Lung (tissue), 12 donors: ENCODE measurements around the gene CNKSR3. TPM values are rescaled to one million over a fixed set of nuclear protein-coding genes. Genes with fewer than 3 reads are reported as not detected.
A peak's percentile ranks its signal among the peaks of the same experiment; 100 is the strongest.

Experiments used
- ATAC-seq: fragments of 200-7000 bp; cut with Tn5 transposase; one replicate; pipeline ENCODE4 v1.9.1; 2020; ENCODE audit warnings: moderate number of reproducible peaks; ENCODE audit not compliant: insufficient read depth, low FRiP score
- DNase-seq, 3 donors: peaks; one replicate each; pipeline ENCODE4 v3.0.0-alpha.2; 2013 to 2017
- H3K27ac ChIP-seq, 2 donors: one replicate each; pipeline ENCODE4 v1.5.1; 2013; ENCODE audit warnings: mild to moderate bottlenecking in 2 of 2, moderate library complexity in 2 of 2, control low read depth in 1 of 2, inconsistent platforms in 1 of 2, low read depth in 1 of 2, low read length in 1 of 2
- H3K27me3 ChIP-seq, 3 donors: one replicate each; pipeline ENCODE4 v1.5.1; 2013; ENCODE audit warnings: low read length in 2 of 3; ENCODE audit not compliant: control insufficient read depth in 3 of 3, insufficient read depth in 3 of 3
- H3K36me3 ChIP-seq, 4 donors: one replicate each; pipeline ENCODE4 v1.5.1; 2013; ENCODE audit warnings: low read length in 4 of 4, mild to moderate bottlenecking in 1 of 4, moderate library complexity in 1 of 4; ENCODE audit not compliant: control insufficient read depth in 4 of 4, insufficient read depth in 4 of 4
- H3K4me1 ChIP-seq, 5 donors: one replicate each; pipeline ENCODE4 v1.5.1; 2013; ENCODE audit warnings: low read length in 5 of 5, mild to moderate bottlenecking in 2 of 5, moderate library complexity in 1 of 5; ENCODE audit not compliant: control insufficient read depth in 5 of 5, insufficient read depth in 5 of 5
- H3K4me3 ChIP-seq: one replicate; pipeline ENCODE4 v1.5.1; 2013; ENCODE audit warnings: mild to moderate bottlenecking, control low read depth, moderate library complexity
- H3K9ac ChIP-seq, 2 donors: one replicate each; pipeline ENCODE4 v1.5.1; 2013; ENCODE audit warnings: low read length in 2 of 2, control low read depth in 1 of 2; ENCODE audit not compliant: insufficient read depth in 1 of 2
- H3K9me3 ChIP-seq, 4 donors: one replicate each; pipeline ENCODE4 v1.5.1; 2013; ENCODE audit warnings: low read length in 3 of 4, mild to moderate bottlenecking in 1 of 4, moderate library complexity in 1 of 4; ENCODE audit not compliant: control insufficient read depth in 4 of 4, insufficient read depth in 3 of 4
- CTCF ChIP-seq: IDR thresholded peaks from 2 replicates; pipeline ENCODE4 v1.5.1; 2012; ENCODE audit warnings: mild to moderate bottlenecking; ENCODE audit errors: control extremely low read depth, extremely low read depth
- WGBS, 2 donors: extraction: QIAGEN DNeasy Blood & Tissue Kit; methylation state at CpG; one replicate each; pipeline ENCODE4 v1.1.7; 2013; 5-methylcytosine and 5-hydroxymethylcytosine counted together
- polyA plus RNA-seq, 2 donors: library from polyadenylated mRNA; stranded (reverse); fragments of 200-250 nt; gene quantifications; one replicate each; pipeline ENCODE4 v1.2.1, GENCODE V29; 2013
- total RNA-seq, 2 donors: library from RNA; depleted of rRNA in 1 of 2; stranded (reverse); fragments of >200 nt in 1 of 2; gene quantifications; one replicate each; pipeline ENCODE4 v1.2.1, GENCODE V29; 2014 to 2021
- donor health status: control.
- donor health status: control.
- donor health status: Bipolar disorder and iron deficiency.
- donor health status: healthy.
- donor health status: DM: yes; HTN: yes; CAD: no.

The CNKSR3 gene
- total and polyA plus RNA-seq, 4 donors: 3.5 to 23.9 (median 13.7) TPM

GRCh38 chr6:154440022-154440421 is 70.5 kb downstream of the CNKSR3 start:
- H3K4me3 ChIP-seq: no peak overlapping the region
- no peaks in the 10 kb centered on the region for H3K27me3 ChIP-seq
- no peak for TF ChIP-seq CTCF
- ATAC-seq (no peak), DNase-seq (no peak)
- H3K9me3 ChIP-seq: peaks cover 0 to 3% (median 0%) of the 10 kb centered on the region in 4 donors
- H3K27ac ChIP-seq: no peak overlapping the region
- 74% methylated on average over 3 of the region's 3 CpGs for WGBS, 2 donors
- peaks cover 0 to 10% (median 0%) of the 10 kb centered on the region in 5 donors for H3K4me1 ChIP-seq
- no peak overlapping the region for H3K9ac ChIP-seq
- peaks cover 0 to 17% (median 8%) of the 10 kb centered on the region in 4 donors for H3K36me3 ChIP-seq

- no peaks in the 10 kb centered on the region for H3K27me3 ChIP-seq
- peaks cover 0 to 17% (median 8%) of the 10 kb centered on the region in 4 donors for H3K36me3 ChIP-seq
- ATAC-seq (no peak), DNase-seq (no peak)
- H3K4me3 ChIP-seq: no peak overlapping the region
- H3K9ac ChIP-seq: no peak overlapping the region
- no peak overlapping the region for H3K27ac ChIP-seq
- 86 to 92% methylated on average over 9 of the region's 9 CpGs for WGBS, 2 donors
- no peak for TF ChIP-seq CTCF
- peaks cover 0 to 10% (median 0%) of the 10 kb centered on the region in 5 donors for H3K4me1 ChIP-seq
- peaks cover 0 to 3% (median 0%) of the 10 kb centered on the region in 4 donors for H3K9me3 ChIP-seq
These were observed 71.5 kb downstream of the CNKSR3 start for GRCh38 chr6:154438882-154439415.

GRCh38 chr6:154435400-154435945 is 75.0 kb downstream of the CNKSR3 start:
- 80 to 86% methylated on average over 11 of the region's 11 CpGs for WGBS, 2 donors
- no peak for TF ChIP-seq CTCF
- ATAC-seq (no peak), DNase-seq (peak in 1 of 3 donors; percentile 40)
- H3K4me1 ChIP-seq: peaks cover 0 to 16% (median 2%) of the 10 kb centered on the region in 5 donors
- H3K4me3 ChIP-seq: no peak overlapping the region
- H3K27me3 ChIP-seq: no peaks in the 10 kb centered on the region
- no peak overlapping the region for H3K9ac ChIP-seq
- peaks cover 0 to 11% (median 5%) of the 10 kb centered on the region in 4 donors for H3K36me3 ChIP-seq
- H3K9me3 ChIP-seq: peaks cover 0 to 3% (median 1%) of the 10 kb centered on the region in 4 donors
- H3K27ac ChIP-seq: peak overlapping the region in 1 of 2 donors; percentile 34
